NB4 (cell line): ENCODE data around the gene LONP2.

Experiments used
- DNase-seq: peaks from one replicate; pipeline ENCODE4 v3.0.0; 2010; ENCODE audit warnings: low read depth
- H3K4me3 ChIP-seq: one replicate; pipeline ENCODE4 v1.5.1; 2011; ENCODE audit warnings: mild to moderate bottlenecking, low read depth, low read length, moderate library complexity
- MYC ChIP-seq: IDR thresholded peaks from 2 replicates; pipeline ENCODE4 v1.6.1; 2011; ENCODE audit warnings: low read depth, low read length
- POLR2A ChIP-seq: IDR thresholded peaks from 2 replicates; pipeline ENCODE4 v1.6.1; 2011; ENCODE audit warnings: mild to moderate bottlenecking; ENCODE audit not compliant: insufficient read length; ENCODE audit errors: extremely low read depth
- TF ChIP-seq, protein P1 (sequence below): IDR thresholded peaks from 2 replicates; pipeline ENCODE4 v1.6.1; 2011; ENCODE audit warnings: low read depth, low read length
- TF ChIP-seq, protein P2 (sequence below): IDR thresholded peaks from one replicate; pipeline ENCODE4 v1.5.1; 2012; ENCODE audit warnings: low read depth, low read length

LONP2 gene

GRCh38 chr16:48383009-48383876 lies 139.1 kb downstream of the LONP2 start:
- DNase-seq = no peak
- TF ChIP-seq, protein P1, sequence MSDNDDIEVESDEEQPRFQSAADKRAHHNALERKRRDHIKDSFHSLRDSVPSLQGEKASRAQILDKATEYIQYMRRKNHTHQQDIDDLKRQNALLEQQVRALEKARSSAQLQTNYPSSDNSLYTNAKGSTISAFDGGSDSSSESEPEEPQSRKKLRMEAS = no peak
- no peak for TF ChIP-seq MYC
- TF ChIP-seq, protein P2, sequence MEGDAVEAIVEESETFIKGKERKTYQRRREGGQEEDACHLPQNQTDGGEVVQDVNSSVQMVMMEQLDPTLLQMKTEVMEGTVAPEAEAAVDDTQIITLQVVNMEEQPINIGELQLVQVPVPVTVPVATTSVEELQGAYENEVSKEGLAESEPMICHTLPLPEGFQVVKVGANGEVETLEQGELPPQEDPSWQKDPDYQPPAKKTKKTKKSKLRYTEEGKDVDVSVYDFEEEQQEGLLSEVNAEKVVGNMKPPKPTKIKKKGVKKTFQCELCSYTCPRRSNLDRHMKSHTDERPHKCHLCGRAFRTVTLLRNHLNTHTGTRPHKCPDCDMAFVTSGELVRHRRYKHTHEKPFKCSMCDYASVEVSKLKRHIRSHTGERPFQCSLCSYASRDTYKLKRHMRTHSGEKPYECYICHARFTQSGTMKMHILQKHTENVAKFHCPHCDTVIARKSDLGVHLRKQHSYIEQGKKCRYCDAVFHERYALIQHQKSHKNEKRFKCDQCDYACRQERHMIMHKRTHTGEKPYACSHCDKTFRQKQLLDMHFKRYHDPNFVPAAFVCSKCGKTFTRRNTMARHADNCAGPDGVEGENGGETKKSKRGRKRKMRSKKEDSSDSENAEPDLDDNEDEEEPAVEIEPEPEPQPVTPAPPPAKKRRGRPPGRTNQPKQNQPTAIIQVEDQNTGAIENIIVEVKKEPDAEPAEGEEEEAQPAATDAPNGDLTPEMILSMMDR = no peak
- TF ChIP-seq POLR2A = no peak
- peak overlapping the region; percentile 66 for H3K4me3 ChIP-seq

DNA sequence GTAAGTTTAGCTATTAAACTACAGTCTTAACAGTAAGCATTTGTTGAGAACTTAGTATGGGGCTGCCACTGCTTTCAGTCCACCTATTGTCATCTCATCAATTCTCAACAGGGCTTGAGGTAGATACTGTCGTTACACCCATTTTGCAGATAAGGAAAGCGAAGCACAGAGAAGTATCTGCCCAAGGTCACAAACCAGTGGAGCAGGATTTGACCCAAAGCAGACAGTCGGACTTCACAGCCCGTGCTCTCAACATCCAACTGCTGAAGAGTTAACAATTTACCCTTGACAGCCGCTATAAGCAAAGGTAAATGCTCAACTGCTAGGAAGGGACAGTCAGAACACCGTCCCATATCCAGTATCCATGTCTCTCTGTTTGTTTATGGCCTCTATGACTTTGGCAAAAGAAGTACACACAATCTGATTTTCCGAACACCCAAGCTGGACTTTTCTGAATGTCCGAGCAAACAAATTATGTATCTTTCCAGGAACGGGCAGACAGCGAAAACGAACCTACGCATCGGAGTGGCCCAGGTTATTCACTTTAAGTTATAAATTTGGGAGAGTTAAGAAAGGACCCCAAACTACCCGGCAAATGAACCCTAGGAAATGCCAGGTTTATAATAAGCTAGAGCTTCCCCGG lies 139.9 kb downstream of the LONP2 start:
- H3K4me3 ChIP-seq = peak overlapping the region; percentile 66
- TF ChIP-seq POLR2A = no peak
- TF ChIP-seq, protein P2 = no peak
- TF ChIP-seq MYC = no peak
- TF ChIP-seq, protein P1 = no peak
- DNase-seq = peak; percentile 45

DNA sequence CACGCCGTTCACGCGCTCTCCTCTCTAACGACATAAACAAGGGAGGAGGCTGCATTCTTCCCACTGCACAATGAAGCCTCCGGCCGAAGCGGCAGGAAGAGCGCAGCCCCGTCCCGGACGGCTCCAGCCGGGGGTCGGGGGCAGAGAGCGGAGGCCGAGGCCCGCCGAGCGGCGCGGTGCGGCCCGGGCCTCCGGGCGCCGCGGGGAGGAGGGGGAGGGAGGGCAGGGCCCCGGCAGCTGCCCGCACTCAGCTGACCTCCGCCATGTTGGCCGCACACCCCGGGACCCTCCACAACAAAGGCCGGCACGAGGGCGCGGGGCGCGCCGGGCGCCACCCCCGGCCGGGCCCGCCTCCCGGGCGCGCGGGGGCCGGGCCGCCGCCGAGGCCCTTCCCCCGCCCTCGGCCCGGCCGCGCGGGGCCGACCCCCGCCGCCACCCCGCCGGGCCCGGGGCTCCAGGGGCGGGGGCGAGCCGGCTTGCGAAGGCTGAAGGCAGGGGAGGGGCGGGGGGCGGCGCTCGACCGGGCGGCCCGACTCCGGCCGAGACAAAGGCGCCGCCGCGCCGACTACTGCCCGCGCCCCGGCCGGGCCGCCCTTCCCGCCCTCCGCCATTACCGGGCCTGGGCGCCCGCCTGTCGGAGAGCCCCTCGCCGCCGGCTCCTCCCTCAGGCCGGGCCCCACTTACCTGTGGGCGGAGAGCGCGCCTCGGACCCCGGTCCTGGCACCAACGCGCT lies 140.6 kb downstream of the LONP2 start:
- TF ChIP-seq, protein P2 = no peak
- no peak; the same call in 1 of the 2 replicates for TF ChIP-seq MYC
- TF ChIP-seq, protein P1 = no peak
- no peak for TF ChIP-seq POLR2A
- peak overlapping the region; percentile 66 for H3K4me3 ChIP-seq
- peak; percentile 70 for DNase-seq

- DNase-seq = peak; percentile 88
- H3K4me3 ChIP-seq = peak within 1 kb of the TSS; percentile 66
- TF ChIP-seq POLR2A (peak; percentile 90), MYC (peak; percentile 63)
- TF ChIP-seq, protein P1 = peak; percentile 68; the same call in 1 of the 2 replicates
- TF ChIP-seq, protein P2 = no peak
These were observed 141.4 kb downstream of the LONP2 start, which contains the start of gene SIAH1 for GRCh38 chr16:48385253-48386150. SIAH1 (minus strand) TSS chr16:48385413; CDS start chr16:48362428, 22,985 bp downstream.
